ENCODE measurements around the gene HRH3.

- TF ChIP-seq CTCF (IDR thresholded peaks at IDR 0.05) (no peak), POLR2A (IDR thresholded peaks at IDR 0.05; ENCODE audit: low read depth) (no peak)
Measured at GRCh38 chr20:62203378-62204030, 16.6 kb downstream of the HRH3 start.
